Upper lobe of left lung (tissue), 4 donors: ENCODE results near the gene PEA15.

ENCODE experiments used
- POLR2AphosphoS5 ChIP-seq, 2 donors: sonication (generic); formaldehyde crosslinking; IDR thresholded peaks; one replicate each; pipeline ENCODE4 v1.5.1; 2017; ENCODE audit warnings: antibody characterized with exemption in 2 of 2
- TF ChIP-seq, protein P1 (sequence below), 6 experiments: fragments of 450-650 bp in 4 of 6; fragments of 200-600 bp in 2 of 6; sonication (generic) in 2 of 6; IDR thresholded peaks; one replicate each; pipeline ENCODE4 v1.5.1; 2016 to 2019; ENCODE audit warnings: antibody characterized with exemption in 6 of 6

DNA sequence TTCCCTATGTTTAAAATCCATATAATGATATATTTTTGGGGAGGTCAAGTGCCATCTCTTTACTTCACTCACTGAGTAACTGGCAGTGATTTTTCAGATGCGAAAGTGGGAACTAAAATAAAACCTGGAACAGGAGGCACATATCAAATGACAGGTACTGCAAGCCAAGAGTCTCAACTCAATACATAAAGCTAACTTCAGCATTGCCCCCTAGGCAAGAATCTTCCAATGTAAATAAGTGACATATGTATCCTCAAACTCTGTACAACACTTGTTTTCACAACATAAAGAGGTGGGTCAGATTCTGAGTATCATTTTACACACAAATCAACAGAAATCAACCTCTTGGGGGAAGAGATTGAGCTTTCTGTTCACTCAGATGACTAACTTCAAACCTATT lies 39.0 kb downstream of the PEA15 start:
- TF ChIP-seq, protein P1, sequence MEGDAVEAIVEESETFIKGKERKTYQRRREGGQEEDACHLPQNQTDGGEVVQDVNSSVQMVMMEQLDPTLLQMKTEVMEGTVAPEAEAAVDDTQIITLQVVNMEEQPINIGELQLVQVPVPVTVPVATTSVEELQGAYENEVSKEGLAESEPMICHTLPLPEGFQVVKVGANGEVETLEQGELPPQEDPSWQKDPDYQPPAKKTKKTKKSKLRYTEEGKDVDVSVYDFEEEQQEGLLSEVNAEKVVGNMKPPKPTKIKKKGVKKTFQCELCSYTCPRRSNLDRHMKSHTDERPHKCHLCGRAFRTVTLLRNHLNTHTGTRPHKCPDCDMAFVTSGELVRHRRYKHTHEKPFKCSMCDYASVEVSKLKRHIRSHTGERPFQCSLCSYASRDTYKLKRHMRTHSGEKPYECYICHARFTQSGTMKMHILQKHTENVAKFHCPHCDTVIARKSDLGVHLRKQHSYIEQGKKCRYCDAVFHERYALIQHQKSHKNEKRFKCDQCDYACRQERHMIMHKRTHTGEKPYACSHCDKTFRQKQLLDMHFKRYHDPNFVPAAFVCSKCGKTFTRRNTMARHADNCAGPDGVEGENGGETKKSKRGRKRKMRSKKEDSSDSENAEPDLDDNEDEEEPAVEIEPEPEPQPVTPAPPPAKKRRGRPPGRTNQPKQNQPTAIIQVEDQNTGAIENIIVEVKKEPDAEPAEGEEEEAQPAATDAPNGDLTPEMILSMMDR (IDR thresholded peaks at IDR 0.05): no peak
- no peak for TF ChIP-seq POLR2AphosphoS5 (IDR thresholded peaks at IDR 0.05)
